ENCODE results near the gene FIGNL2.

The FIGNL2 gene

DNA sequence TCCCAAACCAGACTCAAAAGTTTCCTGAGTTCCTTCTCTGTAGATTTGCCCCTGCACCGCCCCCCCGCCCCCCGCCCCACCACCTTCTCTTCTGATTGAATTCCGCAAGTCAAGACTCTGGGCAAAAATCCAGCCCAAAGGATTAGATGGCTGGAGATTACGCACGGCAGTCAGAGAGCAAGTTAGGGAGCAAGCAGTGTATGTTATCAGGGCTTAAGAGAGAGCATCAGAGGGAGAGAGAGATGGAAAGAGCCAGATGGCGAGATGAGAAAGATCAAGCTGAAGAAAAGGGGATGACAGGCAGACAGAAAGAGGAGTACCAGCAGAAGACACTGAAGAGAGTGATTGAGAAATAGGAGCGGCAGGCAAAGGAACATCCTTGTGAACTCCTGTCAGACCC is 25.5 kb upstream of the FIGNL2 start:
- DNase-seq (ENCODE audit: low read depth), result no peak

DNA sequence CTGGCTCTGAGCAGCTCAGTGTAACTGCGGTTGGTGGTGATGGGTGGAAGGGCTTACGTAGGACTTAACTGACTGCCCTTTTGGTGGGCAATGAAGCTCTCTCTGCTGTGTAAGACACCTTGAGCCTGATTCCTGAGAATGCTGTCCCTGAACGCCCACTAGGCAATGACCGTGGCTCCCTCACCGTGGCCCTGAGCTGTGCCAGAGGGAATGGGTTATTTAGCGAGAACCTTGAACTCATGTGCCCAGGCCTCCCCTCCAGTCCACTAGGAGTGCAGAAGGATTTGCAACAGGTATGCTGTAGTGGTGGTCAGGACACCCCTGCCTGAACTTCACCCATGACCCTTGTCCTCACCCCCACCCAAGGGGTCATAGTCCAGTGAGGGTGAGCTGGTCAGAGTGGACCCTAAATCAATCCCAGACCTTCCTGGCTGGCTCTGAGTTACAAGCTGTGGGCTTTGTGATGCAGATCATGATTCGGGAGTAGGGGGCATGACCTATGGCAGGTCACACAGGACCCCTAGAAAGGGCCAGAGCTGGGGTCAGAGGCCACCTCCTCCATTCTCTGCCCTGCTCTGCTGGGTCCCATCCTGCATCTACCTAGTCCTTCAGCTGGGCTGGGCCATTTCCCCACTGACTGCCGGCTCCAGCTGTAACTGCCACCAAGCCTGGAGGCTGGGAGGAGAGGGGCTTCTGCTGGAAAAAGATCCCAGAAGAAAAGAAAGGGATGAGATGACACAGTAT is 24.9 kb upstream of the FIGNL2 start:
- no peak for DNase-seq (ENCODE audit: low read depth)

DNA sequence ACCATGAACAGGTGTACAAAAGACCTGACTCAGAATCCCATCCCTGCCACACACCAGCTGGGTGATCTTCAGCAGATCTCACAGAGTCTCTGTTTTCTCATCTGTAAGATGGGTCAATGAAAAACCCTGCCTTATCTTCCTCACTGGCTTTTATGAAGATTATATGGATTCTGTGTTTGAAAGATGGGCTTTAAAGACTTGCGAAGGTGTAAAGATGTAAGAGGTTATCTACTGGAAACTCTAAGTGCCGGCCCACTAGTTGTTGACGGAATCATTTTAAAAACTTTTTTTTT is 24.1 kb upstream of the FIGNL2 start:
- no peak for DNase-seq (ENCODE audit: low read depth)

DNA sequence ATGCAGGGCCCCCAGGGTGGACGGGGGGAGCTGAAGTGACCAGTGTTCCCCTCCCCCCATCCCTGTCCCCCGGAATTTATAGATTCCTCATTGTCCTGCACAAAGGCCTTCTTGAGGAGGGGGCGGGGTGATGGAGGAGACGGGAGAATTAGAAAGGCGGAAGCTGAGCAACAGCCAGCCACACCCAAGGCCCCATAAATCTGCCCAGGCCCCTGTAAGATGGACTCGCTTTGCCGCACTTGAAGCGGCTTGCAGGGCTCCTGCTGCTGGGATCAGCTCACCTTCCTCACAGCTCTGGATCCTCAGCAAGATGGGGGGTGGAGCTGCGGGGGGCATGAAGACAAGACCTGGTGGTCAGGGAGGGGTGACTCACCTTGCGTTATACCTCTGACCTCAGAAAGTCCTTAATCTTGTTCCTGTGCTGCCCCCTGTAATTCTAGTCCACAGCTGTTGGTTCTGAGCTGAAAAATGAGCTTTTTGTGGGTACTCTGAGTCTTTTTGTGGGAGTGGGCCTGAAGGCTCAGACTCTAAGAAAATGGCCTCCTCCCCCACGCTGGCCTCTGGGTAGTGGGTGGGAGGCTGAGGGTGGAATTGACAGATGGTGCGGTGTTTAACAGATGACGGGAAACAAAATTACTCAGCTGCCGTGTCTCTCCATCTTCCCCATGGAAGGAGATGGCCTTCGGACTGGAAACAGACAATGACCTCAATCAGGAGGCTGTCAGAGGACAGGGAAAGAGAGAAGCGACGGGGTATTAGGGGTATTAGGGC is 23.6 kb upstream of the FIGNL2 start:
- no peak for DNase-seq (ENCODE audit: low read depth)

DNA sequence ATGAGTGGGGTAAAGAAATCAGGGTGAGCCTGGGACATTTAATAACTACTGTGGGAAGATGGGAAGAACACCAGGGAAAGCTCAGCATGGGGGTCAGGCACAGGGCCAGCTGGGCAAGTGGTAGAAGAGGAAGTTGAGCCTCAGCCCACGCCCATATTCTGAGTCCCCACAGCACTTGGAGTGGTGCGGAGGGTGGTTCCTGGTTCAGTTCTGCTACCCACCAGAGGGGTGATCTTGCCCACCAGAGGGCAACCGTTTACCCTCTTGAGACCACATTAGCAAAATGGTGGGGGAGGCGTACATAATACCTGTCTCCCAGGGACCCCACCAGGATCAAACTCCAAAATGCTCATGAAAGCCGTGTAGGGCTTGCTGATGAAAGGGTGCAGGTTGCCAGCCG is 22.6 kb upstream of the FIGNL2 start:
- no peak for DNase-seq (ENCODE audit: low read depth)

DNA sequence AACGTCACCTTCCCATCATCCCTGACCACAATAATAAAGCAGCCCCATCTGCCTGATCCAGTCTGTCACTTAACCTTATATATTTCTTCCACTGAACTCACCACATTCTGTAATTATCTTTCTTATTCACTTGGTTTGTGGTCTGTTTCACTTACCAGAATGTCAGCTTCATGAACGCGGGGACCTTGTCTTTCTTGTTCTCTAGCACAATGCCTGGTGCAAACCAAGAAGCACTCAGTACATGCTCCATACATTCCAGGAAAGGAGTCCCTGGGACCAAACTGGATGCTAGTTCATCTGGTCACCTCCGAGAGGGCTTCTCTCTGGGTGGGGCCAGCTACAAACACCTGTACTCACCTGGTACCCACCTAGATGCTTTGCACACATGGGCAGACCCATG is 22.0 kb upstream of the FIGNL2 start:
- no peak for DNase-seq (ENCODE audit: low read depth)

DNA sequence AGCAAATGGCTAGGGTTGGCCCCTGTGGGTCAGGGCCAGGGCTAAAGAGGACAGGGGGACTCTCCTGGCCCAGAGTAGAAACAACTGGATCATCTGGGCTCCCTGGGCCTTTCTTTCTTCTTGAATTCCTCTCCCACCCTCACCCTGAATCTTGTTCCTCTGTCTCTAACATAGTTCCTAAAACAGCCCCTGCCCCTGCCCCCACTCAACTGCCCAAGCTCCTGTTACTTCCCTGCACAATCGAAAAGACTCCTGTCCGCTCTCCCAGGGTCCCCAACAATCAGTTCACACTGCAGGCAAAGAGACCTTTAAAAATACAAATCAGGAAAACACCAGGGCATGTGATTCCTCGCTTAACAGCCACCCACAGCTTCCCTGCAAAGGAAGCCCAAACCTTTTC is 21.4 kb upstream of the FIGNL2 start:
- DNase-seq (ENCODE audit: low read depth), result no peak

DNA sequence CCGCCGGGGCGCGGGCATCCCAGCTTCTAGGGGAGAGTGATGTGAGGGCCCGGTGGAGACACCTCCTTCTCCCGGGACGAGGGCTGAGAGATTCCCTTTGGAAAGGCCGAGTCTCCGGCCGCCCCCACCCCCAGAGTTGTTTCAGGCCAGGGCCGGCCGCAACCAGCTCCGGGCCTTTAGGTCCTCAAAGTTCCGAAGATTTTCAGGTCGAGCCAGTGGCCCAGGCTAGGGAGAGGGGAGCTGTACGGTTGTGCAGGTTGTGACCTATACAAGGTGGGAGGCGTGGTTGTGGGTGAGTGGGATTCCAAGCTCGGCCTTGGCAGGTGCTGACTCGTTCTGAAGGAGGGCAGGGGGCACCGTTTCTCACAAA is 21.0 kb upstream of the FIGNL2 start:
- no peak for DNase-seq (ENCODE audit: low read depth)

DNA sequence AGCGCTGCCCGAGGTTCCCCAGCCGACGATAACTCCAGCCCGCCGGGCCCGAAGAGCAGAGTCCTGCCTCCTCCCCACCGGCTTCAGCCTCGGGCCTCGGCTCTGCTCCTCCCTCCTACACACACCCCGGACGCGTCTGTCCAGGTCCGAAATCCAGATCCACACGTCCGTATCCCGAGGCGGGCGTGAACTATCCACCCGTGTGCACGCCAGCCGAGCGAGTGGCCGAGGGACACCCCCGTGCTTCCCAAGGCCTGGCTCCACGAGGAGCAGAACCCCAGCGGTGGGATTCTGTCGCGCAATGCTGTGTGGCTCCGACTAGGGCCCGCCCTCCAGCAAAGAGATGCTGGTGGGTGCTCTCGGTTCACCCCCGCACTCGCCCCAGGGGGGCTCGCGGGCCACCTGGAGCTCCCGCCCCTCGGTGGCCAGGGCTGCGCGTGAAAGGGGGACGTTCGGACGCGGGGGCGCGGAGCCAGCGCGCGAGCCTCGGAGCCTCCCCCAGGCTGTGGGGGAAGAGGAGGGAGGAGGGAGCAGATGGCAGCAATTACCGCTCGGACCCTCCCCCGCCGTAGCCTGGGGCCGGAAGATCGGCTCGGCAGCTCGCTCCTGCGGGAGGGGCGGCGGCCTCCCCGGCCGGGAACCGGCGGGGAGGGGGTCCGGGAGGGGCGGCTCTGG is 20.4 kb upstream of the FIGNL2 start:
- no peak for DNase-seq (ENCODE audit: low read depth)

DNA sequence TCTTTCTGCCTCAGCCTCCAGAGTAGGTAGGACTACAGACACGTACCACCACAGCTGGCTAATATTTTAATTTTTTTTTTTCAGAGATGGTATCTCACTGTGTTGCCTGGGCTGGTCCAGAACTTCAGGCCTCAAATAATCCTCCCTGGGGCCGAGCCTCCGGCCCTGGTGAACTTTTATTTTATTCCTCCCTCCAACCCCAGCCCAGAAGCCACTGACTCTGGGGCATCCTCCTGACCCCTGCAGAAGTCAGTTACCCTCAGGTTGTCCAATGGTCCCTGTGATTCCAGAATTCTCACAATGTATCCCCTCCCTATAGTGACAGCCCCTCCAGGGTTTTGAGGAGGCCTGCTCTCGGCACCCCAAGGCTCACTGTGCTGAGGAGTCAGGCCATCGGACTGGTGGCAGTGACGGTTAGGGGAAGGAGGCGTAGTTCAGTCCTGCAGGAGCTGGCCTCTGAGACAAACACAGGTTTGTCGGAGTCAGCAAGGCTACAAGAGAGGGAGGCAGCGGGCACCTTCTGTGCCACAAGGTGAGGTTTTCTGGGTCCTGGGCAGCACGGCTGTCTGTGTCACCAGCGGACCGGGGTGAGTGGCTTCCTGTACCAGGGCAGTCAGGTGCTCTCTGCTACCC is 19.4 kb upstream of the FIGNL2 start:
- no peak for DNase-seq (ENCODE audit: low read depth)

DNA sequence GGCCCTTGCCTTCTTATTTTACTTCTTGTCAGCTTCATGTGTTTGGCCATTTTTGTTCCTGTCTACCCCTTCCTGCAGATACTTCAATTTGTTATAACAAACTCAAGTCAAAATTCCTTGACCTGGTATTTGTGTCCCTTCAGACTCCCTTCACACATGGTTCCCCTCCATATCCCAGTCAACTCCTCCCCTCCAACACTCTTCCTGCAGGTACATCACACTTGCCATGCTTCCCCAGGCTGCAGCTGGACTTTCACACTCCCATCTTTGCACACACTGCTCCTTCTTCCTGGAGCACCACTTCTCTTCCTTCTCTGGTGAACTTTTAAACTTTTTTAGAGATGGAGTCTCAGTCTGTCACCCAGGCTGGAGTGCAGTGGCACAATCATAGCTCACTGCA is 18.9 kb upstream of the FIGNL2 start:
- DNase-seq (ENCODE audit: low read depth), result no peak

DNA sequence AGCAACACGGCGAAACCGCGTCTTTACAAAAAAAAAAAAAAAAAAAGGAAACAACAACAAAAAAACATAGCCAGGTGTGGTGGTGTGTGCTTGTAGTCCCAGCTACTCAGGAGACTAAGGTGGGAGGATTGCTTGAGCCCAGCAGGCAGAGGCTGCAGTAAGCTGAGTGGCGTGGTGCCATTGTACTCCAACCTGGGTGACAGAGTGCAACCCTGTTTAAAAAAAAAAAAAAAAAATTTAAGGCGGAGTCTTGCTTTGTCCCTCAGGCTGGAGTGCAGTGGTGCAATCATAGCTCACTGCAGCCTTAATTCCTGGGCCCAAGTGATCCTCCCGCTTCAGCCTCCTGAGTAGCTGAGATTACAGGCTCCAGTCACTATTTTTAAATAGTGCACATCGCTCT is 18.2 kb upstream of the FIGNL2 start:
- no peak for DNase-seq (ENCODE audit: low read depth)

DNA sequence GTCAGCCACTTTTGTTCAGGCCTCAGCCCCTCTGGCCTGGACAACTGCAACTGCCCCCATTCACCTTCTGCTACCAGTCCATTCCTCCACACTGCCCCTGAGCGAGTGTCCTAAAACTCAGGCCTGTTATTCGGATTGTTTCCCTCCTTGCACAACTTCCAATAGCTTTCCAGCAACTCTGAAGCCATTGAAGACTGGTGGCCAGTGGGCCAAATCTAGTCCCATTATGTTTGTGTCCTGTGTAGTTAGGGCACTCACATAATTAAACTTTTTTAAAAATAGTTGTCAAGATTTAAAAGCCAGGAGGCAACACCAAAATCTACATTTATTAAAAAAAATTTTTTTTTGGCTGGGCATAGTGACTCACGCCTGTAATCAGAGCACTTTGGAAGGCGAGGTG is 17.8 kb upstream of the FIGNL2 start:
- no peak for DNase-seq (ENCODE audit: low read depth)

DNA sequence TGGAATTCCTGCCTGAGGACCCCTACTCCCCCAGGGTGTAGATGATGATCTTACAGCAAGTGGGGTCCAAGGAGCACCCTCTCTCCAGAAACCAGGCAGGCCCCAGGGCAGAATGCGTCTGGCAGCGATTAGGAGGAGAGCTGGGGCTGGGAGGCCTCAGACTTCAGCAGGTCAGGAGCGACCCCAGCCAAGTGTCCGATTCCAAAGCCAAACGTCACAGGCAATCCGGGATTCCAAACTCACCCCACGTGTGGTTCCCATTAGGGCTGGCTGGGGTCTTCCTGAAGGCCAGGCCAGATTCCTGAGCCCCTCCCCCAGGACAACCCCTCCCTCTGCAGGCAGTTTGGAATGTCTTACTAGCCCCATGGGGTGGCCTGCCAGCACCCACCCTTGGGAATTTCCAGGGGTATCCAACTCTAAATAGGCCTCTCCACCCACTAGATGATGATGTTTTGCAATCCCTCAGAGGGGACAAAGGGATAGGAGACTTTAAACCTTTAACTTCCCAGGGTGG is 17.3 kb upstream of the FIGNL2 start:
- DNase-seq (ENCODE audit: low read depth), result no peak

DNA sequence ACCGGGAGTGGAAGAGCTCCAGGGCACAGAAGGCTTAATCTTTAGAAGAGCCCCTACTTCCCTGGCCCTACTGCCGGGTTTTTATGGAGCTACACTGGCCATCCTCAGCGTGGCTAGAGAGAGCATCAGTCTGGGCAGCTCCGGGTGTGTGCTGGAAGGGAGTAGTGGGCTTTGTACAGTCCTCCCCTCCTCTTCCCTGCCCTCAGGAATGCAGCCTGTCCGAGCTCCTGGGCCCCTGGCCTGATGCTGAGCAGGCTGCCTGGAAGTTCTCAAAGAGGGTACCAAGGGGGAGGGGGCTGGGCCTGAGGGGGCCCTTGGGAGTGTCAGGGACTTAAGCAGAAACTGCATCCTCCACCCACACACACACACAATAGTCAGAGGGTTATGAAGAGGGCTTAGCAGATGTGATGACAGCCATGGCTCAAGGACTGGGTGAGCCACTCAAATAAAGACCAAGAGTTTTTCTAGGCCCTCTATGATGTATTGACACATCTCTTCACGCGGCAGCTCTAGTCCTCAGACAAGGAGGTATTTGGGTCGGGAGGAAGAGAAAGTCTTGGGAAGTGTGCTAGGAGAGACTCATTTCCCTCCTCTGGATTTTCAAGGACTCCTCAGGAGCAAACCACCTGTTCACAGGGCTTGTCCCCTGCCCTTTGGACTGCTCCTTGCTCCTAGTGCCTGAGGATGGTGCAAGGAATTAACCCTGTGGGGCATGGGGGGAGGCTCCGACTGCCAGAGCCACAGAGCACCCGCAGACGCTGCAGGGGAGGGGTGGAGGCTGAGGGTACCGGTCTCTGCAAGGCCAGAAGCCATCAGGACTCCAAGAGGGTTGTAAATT is 16.5 kb upstream of the FIGNL2 start:
- no peak for DNase-seq (ENCODE audit: low read depth)

DNA sequence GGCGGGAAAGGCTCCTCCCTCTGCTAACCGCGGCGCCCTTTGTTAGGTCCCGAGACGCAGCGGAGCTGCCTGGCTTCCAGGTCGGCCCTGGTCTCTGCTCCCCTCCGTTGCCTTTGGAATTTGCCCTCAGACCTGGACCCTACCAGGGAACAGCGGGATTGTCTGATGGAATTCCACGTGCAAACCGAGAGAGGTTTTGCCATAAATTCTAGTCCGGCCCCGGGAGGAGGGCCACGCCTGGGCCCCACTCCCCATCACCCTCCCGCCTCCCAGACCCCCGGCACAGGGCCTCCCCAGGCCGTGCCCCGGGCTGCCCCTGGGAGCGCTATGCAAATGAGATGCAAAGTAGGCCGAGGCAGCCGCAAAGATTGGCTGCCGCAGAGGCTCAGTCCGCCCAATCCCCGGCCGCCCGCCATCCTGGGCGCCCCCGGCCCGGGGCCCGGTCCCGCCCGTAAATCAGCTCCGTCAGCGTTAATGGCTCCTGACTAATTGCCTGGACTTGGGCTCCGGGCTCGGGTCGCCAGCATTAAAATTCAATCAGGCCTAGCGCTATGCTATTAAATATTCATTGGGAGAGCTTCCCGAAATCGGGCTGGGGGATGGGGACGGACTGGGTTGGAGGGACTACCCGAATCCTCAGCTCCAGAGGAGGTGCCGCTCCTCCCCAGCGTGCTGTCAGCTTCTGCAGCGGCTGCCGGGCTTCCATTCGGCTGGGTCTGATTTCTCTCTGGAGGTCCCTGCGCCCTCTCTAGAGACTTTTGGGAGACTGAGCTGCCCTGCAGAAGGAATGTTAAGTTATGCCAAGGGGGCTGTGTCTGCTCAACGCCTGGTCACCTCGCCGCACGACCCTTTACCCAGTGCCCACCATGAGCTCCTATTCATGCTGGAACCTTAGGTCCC is 15.7 kb upstream of the FIGNL2 start:
- DNase-seq (ENCODE audit: low read depth), result no peak

DNA sequence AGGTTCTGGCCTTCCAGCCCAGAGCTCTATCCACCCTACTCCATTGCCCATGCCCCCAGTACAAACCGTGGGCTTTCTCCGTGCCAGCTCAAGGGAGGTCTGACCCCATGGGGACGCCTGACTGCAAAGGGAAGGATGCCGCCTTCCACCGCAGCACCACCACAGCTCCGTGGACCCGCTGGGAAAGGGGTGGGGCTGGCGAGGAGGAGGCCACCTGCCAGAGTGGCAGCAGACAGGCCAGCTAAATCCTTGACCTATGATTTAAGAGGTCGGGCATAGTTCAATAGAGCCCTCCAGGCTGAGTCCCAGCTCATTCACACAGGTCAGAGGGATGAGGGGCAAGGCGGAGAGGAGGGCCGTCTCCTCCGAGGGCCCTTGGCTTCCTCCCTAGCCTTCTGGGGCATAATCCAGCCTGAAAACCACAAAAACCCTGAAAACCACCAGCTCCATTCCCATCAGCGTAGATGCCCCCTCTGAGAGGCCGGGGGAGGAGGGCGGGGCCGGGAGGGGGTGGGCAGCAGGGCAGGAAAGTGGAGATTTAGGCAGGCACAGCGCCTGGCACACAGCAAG is 14.9 kb upstream of the FIGNL2 start:
- DNase-seq (ENCODE audit: low read depth), result no peak

DNA sequence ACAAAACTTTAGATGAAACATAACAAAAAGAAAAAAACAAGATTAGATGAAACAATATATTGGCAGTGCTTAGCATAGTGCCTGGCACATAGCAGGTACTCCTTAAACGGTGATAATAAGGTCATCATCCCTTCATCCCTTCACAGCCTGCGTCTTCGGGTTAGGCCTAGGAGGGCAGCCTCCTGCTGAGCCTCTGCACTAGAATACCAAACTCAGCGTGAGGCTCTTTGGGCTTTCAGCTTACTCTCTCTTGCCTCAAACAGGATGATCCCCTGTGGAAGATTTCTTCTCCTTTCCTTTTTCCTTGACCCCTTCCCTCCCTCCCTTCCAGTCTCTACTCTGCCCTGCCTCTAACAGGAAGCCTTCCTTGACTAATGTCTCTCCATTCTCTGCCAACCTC is 14.4 kb upstream of the FIGNL2 start:
- no peak for DNase-seq (ENCODE audit: low read depth)

DNA sequence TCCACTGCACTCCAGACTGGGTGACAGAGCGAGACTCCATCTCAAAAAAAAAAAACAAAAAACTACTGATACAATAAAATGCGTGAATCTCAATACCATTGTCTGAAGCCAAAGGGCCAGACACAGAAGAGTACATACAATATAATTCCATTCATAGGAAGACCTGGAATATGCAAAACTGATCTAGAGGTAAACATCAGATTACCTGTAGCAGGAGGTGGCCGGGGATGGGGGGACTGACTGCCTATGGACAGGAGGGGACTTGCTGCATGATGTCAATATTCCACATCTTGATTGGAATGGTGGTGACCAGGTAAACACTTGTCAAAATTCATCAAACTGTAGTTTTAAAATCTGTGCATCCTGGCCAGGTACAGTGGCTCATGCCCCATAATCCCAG is 12.5 kb upstream of the FIGNL2 start:
- no peak for DNase-seq (ENCODE audit: low read depth)

DNA sequence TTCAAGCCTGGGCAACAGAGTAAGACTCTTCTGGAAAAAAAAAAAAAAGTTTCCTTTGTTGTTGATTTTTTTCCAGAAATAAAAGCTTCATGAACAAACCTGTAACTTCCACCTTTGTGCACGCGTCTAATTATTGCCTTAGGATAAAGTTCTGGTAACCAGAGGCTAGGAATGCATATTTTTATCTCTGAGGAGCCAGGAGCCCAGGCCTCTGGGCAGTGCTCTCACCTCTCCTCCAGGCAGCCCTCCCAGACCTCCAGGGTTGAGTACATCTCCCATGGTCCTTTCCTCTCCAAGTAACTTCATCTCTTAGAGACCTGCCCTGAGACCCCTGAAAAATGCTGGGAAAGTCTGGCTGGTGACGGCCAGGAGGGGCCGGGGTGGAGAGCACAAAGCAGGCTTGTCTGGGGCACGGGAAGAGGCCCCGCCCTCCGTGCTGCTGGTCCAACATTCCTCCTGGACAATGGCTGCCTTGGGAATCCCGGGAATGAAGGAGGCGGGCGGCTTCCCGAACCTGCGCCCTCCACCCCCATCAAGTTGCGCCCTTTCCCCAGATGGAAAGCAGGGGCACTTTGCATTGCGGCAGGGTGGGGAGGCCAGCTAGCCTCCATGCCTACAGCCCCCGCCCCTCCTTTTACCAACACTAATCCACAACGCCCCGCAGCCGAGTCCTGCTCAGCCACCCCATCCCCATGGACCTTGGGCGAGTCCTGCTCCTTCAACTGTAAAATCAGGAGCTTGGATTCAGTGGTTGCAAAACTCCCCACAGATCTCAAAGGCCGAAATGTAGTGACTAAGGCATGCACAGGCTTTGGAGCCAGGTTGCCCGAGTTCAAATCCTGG is 7.3 kb upstream of the FIGNL2 start:
- DNase-seq (ENCODE audit: low read depth), result no peak
